Lower lobe of right lung (tissue), 2 donors: ENCODE data around the gene ATP13A5. TPM values are rescaled to one million over a fixed set of nuclear protein-coding genes. Genes with fewer than 3 reads are reported as not detected.

Experiments
- ATAC-seq, 2 donors: fragments of 200-7000 bp; cut with Tn5 transposase; one replicate each; pipeline ENCODE4 v1.9.1; 2020 to 2022; ENCODE audit warnings: mild to moderate bottlenecking in 2 of 2, moderate library complexity in 2 of 2
- DNase-seq: peaks from one replicate; pipeline ENCODE4 v3.0.0-alpha.2; 2020
- H3K27ac ChIP-seq: fragments of 200-600 bp; one replicate; pipeline ENCODE4 v1.8.0; 2022
- H3K27me3 ChIP-seq: fragments of 200-600 bp; one replicate; pipeline ENCODE4 v1.8.0; 2022; ENCODE audit warnings: low read depth
- H3K36me3 ChIP-seq: fragments of 200-600 bp; one replicate; pipeline ENCODE4 v1.8.0; 2022; ENCODE audit warnings: mild to moderate bottlenecking
- H3K4me1 ChIP-seq: fragments of 200-600 bp; one replicate; pipeline ENCODE4 v1.8.0; 2022
- H3K4me3 ChIP-seq: fragments of 200-600 bp; one replicate; pipeline ENCODE4 v1.8.0; 2022; ENCODE audit warnings: mild to moderate bottlenecking
- H3K9me3 ChIP-seq: fragments of 200-600 bp; one replicate; pipeline ENCODE4 v1.8.0; 2022
- CTCF ChIP-seq: fragments of 200-600 bp; IDR thresholded peaks from one replicate; pipeline ENCODE4 v1.8.0; 2022; ENCODE audit warnings: antibody characterized with exemption, mild to moderate bottlenecking
- intact Hi-C: fragments of 100-400 bp; cut with DNase I; formaldehyde crosslinking; loops from one replicate; pipeline ENCODE4 v1.11.0; 2022
- total RNA-seq: library from RNA; stranded (reverse); fragmentation: NEBNext Ultra II Directional; extraction: Animal tissue kit (Norgen Biotek cat#: 25700); gene quantifications from one replicate; pipeline ENCODE4 v1.2.1, GENCODE V29; 2021
- donor health status: DM: no; HTN: yes; CAD: no; lungs with severe emphysema.

The ATP13A5 gene
- total RNA-seq, 1 donor from 2014 or later: 2.0 TPM

- DNase-seq (no peak), ATAC-seq (no peak)
- H3K4me3 ChIP-seq: no peak overlapping the region
- H3K36me3 ChIP-seq: no peaks in the 10 kb centered on the region
- intact Hi-C loops: no loop called here
- no peak for TF ChIP-seq CTCF
- no peaks in the 10 kb centered on the region for H3K27me3 ChIP-seq
- H3K9me3 ChIP-seq: no peaks in the 10 kb centered on the region
- no peaks in the 10 kb centered on the region for H3K4me1 ChIP-seq
- H3K27ac ChIP-seq: no peak overlapping the region
Observed at GRCh38 chr3:193346259-193346658, 32.3 kb downstream of the ATP13A5 start.

GRCh38 chr3:193345431-193345830 is 33.1 kb downstream of the ATP13A5 start:
- TF ChIP-seq CTCF: no peak
- Histone ChIP-seq H3K4me3 (no peak overlapping the region), H3K27me3 (no peaks in the 10 kb centered on the region), H3K36me3 (no peaks in the 10 kb centered on the region), H3K4me1 (no peaks in the 10 kb centered on the region), H3K27ac (no peak overlapping the region), H3K9me3 (no peaks in the 10 kb centered on the region)
- intact Hi-C loops: no loop called here
- DNase-seq (no peak), ATAC-seq (no peak)

- no peak for TF ChIP-seq CTCF
- Histone ChIP-seq H3K4me1 (no peaks in the 10 kb centered on the region), H3K27ac (no peak overlapping the region), H3K9me3 (no peaks in the 10 kb centered on the region), H3K4me3 (no peak overlapping the region), H3K27me3 (no peaks in the 10 kb centered on the region), H3K36me3 (no peaks in the 10 kb centered on the region)
- ATAC-seq: no peak
- no peak for DNase-seq
- intact Hi-C loops: no loop called here
Observed at GRCh38 chr3:193344486-193344885, 34.1 kb downstream of the ATP13A5 start.

- Histone ChIP-seq H3K9me3 (no peaks in the 10 kb centered on the region), H3K4me1 (no peaks in the 10 kb centered on the region), H3K4me3 (no peak overlapping the region), H3K36me3 (no peaks in the 10 kb centered on the region), H3K27ac (no peak overlapping the region), H3K27me3 (no peaks in the 10 kb centered on the region)
- ATAC-seq (no peak), DNase-seq (no peak)
- TF ChIP-seq CTCF: no peak
- intact Hi-C loops: no loop called here
Observed at GRCh38 chr3:193343726-193344222, 34.8 kb downstream of the ATP13A5 start.

- TF ChIP-seq CTCF: no peak
- Histone ChIP-seq H3K27me3 (no peaks in the 10 kb centered on the region), H3K27ac (no peak overlapping the region), H3K4me1 (no peaks in the 10 kb centered on the region), H3K36me3 (no peaks in the 10 kb centered on the region), H3K9me3 (no peaks in the 10 kb centered on the region), H3K4me3 (no peak overlapping the region)
- intact Hi-C loops: no loop called here
- ATAC-seq: no peak
- DNase-seq: no peak
Observed at GRCh38 chr3:193342551-193342950, 36.0 kb downstream of the ATP13A5 start.

GRCh38 chr3:193335031-193335430 is 43.5 kb downstream of the ATP13A5 start:
- no peak overlapping the region for H3K4me3 ChIP-seq
- no peak overlapping the region for H3K27ac ChIP-seq
- no peaks in the 10 kb centered on the region for H3K27me3 ChIP-seq
- H3K9me3 ChIP-seq: no peaks in the 10 kb centered on the region
- intact Hi-C loops: no loop called here
- no peak for TF ChIP-seq CTCF
- no peaks in the 10 kb centered on the region for H3K36me3 ChIP-seq
- no peak for DNase-seq
- no peaks in the 10 kb centered on the region for H3K4me1 ChIP-seq
- ATAC-seq: no peak
